Activated CD4-positive, alpha-beta T cell treated with anti-CD3 and anti-CD28 coated beads for 48 hours (primary cell): ENCODE results near the gene TBC1D32.
"Not testable (repeated sequence)": the region's sequence is repeated elsewhere in the genome, so short reads cannot be mapped to it uniquely, and the experiment has no call there.

ENCODE experiments used
- DNase-seq: peaks from one replicate; pipeline ENCODE4 v3.0.0-alpha.2; 2020

The TBC1D32 gene, protein sequence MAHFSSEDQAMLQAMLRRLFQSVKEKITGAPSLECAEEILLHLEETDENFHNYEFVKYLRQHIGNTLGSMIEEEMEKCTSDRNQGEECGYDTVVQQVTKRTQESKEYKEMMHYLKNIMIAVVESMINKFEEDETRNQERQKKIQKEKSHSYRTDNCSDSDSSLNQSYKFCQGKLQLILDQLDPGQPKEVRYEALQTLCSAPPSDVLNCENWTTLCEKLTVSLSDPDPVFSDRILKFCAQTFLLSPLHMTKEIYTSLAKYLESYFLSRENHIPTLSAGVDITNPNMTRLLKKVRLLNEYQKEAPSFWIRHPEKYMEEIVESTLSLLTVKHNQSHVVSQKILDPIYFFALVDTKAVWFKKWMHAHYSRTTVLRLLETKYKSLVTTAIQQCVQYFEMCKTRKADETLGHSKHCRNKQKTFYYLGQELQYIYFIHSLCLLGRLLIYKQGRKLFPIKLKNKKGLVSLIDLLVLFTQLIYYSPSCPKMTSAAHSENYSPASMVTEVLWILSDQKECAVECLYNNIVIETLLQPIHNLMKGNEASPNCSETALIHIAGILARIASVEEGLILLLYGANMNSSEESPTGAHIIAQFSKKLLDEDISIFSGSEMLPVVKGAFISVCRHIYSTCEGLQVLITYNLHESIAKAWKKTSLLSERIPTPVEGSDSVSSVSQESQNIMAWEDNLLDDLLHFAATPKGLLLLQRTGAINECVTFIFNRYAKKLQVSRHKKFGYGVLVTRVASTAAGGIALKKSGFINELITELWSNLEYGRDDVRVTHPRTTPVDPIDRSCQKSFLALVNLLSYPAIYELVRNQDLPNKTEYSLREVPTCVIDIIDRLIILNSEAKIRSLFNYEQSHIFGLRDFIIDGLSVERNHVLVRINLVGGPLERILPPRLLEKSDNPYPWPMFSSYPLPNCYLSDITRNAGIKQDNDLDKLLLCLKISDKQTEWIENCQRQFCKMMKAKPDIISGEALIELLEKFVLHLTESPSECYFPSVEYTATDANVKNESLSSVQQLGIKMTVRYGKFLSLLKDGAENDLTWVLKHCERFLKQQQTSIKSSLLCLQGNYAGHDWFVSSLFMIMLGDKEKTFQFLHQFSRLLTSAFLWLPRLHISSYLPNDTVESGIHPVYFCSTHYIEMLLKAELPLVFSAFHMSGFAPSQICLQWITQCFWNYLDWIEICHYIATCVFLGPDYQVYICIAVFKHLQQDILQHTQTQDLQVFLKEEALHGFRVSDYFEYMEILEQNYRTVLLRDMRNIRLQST

DNA sequence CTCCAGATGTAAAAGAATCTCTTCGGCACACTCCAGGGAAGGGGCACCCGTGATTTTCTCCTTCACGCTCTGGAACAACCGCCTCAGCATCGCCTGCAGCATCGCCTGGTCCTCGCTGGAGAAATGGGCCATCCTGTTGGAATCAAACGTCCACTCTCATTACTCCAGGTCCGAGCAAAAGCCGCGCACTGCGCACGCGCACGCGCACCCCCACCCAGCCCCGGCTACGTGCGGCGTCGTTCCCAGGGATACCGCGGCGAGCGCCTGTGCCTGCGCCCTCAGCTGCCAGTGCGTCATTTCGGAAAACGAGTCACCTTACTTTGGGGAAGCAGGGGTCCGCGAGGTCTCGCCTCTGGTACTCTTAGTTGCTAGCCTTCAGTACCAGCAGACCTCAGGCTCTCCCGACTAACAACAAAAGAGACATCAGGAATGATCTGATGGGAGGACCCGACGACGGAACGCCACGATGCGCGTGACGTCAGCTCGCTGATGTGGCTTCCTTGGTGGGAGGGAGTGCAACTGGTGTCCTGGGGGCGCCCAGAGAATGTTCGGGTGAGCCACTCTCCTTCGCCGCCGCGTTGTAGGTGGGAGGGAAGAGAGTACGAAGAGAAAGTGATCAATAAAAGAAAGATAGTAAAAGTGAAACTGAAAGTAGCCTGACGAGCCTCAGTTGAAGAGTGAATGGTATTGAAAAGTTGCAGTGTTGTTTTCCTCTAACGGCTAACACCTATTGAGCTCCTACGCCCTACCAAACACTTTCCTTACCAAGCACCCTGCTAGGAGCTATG, at the start of gene TBC1D32:
Gene TBC1D32 (minus strand): TSS at position 182 of the 788 bp plus-strand sequence. CDS start 50 bp downstream, at position 132.
- peak; percentile 91 for DNase-seq

DNA sequence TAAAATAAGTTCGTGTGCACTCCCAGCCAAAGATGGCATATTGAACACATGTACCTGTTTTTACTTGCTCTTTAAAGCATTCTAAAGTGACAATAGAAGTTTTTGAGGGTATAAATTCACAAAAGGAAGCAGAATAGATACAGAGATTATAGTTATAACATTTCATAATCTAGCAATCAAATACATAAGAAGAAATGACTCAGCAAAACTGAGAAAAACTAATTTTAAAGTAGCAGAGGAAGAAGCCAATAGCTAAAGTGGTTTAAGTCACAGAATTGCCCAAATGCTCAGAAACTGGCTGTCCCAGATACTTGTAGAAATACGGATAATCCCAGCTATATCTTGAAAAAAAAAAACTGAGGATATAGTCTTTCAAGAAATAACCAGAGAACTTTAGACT, 49.2 kb upstream of the TBC1D32 start:
- DNase-seq = no peak

DNA sequence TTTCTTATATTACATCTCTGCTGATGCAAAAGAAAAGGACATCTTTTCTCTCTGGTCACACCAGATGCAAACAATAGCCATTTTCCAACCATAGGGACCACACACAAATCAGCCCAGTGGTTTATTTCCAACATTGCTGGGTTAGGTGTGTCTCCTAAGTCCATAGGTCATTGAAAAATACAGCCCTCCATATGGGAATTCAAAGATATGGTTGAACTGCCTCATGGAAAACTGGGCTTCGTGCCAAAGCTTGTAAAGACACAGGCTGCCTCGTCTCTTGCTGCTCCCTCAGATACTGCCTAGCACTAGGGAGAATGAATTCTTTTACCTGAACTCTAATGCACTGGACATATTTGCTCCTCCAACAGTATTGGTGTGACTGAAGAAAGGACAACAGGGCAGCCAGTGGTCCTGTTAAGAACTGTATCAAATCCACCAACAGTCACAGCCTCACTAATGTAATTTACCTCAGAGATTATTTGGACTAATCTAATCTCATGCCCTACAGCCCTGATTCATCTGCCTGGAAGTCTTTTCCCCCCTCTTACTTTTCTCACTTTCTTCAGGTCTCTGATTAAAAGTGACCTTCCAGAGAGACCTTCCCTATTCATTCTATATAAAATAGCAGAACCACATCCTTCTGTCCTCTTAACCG, 48.3 kb upstream of the TBC1D32 start:
- no peak for DNase-seq

DNA sequence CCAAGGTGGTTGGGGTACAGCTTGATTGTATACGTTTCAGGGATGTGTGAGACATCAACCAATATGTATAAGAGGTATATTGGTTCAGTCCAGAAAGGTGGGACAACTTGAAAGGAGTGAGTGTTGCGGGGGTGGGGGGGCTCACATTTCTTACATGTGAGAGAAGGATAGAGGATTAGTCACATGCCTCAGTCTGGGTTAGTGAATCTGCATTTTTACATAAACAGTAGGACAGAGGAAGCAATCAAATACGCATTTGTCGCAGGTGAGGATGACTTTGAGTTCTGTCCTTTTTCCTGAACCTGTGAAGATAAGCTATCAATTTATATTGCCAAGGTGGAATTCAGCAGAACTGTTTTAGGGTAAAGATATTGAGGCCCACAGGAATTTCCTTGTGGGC, 42.1 kb upstream of the TBC1D32 start:
- no peak for DNase-seq

DNA sequence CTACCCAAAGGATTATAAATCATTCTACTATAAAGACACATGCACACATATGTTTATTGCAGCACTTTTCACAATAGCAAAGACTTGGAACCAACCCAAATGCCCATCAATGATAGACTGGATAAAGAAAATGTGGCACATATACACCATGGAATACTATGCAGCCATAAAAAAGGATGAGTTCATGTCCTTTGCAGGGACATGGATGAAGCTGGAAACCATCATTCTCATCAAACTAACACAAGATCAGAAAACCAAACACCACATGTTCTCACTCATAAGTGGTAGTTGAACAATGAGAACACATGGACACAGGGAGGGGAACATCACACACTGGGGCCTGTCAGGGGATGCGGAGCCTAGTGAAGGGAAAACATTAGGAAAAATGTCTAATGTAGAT, 39.9 kb upstream of the TBC1D32 start:
- DNase-seq = not testable (repeated sequence)

DNA sequence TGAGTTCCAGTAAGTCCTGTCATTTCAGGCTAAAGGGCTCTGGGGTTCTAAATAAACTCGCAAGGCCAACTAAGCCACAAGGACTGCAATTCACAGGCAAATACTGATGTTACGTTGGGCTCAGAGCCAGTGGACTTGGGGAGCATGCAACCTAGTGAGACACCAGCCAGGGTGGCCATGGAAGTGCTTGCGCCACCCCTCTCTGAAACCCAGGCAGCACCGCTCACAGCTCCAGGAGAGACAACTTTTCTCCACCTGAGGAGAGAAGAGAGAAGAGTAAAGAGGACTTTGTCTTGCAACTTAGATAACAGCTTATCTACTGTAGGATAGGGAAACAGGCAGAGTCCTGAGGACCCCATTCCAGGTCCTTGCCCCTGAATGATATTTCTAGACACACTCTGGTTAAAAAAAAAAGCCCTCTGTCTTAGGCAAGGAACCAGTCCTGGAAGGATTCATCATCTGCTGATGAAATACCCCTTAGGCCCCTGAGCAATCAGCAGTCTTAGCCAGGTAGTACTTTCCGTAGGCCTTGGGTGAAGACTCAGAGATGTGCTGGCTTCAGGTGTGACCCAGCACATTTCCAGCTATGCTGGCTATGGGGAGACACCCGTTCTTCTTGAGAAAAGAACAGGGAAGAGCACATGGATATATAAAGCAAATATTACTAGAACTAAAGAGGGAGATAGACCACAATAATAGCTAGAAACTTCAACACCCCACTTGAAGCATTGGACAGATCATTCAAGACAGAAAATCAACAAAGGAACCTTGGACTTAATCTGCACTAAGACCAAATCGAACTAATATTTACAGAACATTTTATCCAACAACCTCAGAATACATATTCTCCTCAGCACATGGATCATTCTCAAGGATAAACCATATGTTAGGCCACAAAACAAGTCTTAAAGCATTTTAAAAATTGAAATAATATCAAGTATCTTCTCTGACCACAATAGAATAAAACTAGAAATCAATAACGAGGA, 31.5 kb upstream of the TBC1D32 start:
- DNase-seq = no peak

DNA sequence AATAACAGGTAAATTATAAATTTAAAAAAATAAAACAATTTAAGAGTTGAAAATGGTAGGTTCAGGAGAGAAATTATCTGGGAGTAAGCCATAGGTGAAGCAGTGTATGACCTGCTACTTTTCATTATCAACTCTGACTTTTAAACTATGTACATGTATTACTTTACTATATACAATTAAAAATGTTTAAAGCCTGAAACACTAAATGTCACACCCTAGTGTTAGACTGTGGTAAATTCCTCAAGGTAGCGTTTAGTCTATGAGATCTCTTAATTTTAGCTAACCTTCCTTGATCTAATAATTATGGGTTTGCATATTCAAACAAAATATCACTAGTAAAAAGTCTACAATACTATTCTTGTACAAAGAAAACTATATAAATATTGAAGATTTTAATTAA, 22.3 kb upstream of the TBC1D32 start:
- DNase-seq = no peak

DNA sequence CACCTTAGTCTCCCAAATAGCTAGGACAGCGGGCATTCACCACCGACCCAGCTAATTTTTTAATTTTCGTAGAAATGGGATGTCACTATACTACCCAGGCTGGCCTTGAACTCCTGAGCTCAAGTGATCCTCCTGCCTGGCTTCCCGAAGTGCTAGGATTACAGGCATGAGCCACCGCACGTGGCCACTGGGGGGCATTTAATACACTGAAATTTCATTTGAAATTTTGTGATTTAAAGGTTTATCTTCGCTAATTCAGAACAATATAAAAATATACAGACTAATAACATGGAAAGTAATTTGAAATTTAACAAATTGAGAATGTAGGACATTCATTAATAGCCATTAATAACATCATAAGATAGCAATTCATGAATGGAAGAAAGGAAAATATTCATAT, 20.5 kb upstream of the TBC1D32 start:
- DNase-seq = no peak

DNA sequence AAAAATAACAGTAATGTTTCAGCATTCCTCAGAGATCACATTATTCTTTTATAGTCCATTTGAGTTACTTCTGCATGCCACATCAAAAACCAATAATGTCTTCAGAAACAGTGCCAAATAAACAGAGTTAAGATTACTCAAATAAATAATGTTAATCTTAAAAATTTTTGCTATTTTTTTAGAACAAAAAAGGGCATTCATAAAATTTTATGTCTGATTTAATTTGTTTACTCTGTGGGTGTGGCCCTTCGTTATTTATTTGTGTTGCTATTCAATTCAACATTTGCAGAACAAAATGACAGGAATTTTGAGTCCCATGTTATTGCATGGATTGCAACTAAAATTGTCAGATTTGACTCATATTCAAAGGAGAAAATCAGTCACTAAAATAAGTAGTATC, 18.7 kb upstream of the TBC1D32 start:
- DNase-seq = no peak

DNA sequence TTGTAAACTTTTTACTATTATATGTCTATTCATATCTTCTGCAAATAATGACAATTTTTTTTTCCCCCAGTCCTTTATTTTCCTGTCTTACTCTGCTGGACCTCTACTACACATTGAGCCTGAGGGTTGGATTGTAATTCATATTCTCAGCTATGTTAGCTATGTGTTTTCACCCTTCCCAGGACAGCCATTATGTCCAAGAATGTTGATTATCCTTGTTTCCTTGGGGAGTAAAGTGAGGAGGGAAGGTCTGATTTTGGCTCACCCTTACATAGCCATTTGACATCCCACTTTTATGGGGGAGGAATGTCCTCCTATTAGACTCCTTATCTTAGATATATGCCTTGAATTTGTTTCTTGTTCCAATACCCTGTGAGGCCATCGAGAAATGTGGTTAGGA, 17.6 kb upstream of the TBC1D32 start:
- DNase-seq = no peak

DNA sequence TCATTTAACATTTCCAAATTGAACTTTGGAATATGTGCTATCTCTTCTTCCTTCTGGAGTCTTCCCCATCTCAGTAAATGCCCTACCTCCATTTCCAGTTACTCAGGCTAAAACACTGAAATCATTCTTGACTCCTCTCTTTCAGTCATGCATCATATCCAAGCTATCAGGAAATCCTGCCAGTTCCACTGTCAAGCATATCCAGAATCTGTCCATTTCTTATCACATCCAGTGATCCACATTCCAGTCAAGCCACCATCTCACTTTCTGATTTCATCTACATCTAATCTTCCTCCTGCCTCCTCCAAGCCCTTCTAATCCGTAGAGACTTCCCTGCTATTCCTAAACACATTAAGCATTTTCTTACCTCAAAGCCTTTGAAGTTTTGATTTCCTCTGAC, 15.3 kb upstream of the TBC1D32 start:
- no peak for DNase-seq

DNA sequence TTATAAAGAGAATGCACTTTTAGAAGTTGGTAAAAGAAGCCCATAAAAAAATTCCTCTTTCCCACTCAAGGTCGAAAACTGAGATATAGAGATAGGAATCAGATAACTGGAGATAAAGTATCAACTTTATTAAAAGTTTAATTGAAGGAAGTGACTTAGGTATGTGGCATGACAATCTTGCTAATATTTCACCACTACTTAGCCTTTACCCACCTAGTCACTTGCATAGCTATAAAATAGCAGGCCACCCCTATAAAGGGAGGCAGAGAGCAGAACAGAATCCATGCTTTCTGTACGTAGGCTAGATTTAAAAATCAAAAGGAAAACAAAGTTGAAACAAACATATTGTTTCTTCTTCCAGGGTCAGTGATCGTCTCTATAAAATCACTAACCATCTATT, 13.2 kb upstream of the TBC1D32 start:
- DNase-seq = no peak

DNA sequence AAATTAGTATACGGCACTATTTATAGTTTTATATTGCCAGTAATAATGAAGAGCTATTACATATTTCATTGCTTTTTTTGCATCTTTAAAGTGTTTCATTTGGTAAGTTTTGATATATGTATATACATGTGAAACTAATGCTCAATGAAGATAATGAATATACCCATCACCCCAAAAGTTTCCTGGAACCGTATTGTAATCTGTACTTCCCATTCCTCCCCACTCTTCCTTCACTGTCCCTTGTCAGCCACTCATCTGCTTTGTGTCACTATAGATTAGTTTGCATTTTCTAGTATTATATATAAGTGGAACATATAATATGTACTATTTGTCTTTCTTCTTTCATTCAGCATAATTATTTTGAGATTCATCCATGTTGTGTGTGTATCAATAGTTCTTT, 10.3 kb upstream of the TBC1D32 start:
- DNase-seq = no peak

DNA sequence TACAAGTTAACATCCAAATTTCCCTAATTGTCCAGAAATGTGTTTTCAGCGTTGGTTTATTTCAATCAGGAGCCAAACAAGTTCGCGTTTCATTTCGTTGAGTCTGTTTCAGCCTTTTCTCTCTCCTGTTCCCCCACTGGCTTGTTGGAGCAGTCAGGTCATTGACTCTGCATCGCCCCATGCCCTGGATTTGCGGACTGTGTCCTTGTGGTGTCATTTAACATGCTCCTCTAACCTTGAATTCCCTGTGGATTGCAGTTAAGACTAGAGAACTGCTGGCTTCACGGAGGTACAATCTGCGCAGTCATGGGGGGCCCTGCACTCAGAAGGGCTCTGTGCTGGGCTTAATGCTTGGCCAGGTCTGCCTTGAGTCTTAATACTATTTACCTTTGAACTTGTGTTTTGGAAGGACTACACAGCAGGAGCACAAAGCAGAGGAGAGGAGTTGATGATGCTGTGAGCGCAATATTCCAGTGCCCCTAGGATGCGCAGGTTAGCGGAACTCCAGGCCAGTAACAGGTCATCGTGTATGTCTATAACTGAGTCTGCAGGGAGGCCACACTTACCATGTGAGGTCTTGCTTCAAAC, 5.5 kb upstream of the TBC1D32 start:
- no peak for DNase-seq

DNA sequence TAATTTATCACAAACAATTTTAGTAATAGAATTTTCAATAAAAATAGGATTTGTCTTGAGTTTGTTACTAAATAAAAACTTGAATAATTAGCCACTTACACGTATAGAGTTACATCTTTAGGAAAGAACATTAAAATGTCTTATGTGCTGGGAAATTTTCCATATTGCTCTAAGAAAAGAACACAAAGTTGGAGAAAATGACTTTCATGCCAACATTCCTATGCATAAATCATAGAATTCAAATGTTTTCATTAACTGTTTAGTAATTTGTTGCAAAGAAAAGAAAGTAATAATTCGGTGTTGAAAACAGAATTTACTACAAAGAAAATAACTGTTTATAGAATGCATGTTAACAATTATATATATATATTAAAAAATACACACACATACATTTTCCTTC, 4.7 kb upstream of the TBC1D32 start:
- no peak for DNase-seq

DNA sequence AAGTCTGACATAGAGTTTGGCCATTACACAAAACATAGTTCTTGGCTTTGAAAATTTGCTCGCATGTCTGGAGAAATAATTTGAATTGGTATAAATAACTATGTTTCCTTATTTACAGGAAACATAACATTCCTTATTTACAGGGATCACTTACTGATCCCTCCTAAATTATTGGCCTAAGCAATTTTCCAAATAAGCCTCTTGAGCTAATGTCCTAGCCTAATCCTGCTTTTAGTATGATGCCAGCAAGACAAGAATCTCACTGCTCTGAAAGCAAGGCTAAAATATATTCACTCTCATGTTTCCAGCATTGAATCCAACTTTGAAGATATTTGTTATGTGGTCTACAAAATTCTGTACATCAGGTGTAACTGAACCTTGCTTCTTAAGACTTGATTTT, 4.1 kb upstream of the TBC1D32 start:
- no peak for DNase-seq

DNA sequence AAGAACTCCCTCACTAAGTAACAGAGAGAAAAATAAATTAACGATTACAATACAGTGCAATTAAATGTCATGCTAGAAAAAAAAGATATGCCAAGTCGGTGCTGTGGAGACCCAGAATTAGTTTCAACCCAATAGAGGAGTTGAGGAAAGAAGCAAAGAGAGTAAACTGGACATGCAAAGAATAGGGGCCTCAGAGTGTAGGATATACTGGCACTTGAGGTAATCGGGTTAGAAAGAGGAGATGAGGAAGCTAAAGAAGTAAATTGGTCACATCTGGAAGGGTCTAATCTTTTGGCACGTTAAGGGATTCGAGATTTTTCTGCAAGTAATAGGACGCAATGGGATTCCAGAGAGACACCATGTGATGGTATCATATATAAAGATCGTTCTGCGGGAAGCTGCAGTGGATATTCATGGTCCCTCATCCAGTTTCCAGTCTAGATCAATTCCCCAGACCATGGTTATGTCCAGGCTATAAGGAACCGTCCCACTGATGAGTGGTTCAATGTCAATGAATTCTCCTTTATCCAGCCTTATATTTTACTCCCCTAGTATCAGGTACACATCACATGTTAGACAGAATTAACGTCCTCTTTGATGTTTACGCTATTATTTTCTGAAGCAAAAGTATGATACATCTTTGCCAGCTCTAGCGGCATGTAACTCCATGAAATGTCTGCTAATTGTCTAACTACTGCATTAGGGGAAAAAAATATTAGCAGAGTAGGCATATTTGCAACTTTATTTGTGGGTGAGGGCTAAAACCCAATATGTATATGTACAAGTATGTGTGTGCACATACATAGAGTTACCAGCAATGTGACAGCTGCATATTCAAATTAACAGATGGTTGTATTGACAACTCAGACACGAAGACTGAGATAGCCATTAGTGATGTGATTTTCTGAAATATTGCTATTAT, 1.1 kb upstream of the TBC1D32 start:
- no peak for DNase-seq

DNA sequence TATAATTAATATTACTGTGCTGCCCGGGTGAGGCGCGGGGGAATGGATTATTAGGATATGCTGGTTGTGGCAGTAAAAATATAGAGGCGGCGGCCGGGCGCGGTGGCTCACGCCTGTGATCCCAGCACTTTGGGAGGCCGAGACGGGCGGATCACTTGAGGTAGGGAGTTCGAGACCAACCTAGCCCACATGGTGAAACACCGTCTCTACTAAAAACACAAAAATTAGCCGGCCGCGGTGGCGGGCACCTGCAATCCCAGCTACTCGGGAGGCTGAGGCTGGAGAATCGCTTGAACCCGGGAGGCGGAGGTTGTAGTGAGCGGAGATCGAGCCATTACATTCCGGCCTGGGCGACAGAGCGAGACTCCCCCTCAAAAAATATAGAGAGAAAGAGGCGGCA, 586 bp downstream of the TBC1D32 start:
- DNase-seq = not testable (repeated sequence)

DNA sequence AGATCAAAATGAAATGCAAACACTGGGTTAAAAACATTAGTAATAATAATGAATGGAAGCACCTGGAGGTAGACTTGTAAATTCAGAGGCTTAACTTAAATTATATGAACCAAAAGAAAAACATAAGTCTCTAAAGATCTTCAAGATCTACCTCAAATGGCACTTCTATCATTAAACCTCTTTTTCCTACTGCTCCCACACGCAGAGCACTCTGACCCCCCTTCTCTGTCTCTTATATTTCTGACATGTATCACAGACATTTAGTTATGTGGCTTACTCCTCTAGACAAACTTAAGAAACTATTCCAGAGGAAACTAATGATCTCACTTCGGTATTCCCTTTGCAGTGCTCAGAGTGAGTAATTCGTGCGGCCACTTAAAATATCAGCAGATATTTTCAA, 1.1 kb downstream of the TBC1D32 start:
- DNase-seq = no peak
